GM19452 (cell line): ENCODE data around the gene NCOA1.

Experiments used
- ATAC-seq: cut with Tn5 transposase; IDR thresholded peaks from one replicate; pipeline ENCODE4 v1.9.1; 2021; ENCODE audit not compliant: unreplicated experiment

NCOA1 gene

DNA sequence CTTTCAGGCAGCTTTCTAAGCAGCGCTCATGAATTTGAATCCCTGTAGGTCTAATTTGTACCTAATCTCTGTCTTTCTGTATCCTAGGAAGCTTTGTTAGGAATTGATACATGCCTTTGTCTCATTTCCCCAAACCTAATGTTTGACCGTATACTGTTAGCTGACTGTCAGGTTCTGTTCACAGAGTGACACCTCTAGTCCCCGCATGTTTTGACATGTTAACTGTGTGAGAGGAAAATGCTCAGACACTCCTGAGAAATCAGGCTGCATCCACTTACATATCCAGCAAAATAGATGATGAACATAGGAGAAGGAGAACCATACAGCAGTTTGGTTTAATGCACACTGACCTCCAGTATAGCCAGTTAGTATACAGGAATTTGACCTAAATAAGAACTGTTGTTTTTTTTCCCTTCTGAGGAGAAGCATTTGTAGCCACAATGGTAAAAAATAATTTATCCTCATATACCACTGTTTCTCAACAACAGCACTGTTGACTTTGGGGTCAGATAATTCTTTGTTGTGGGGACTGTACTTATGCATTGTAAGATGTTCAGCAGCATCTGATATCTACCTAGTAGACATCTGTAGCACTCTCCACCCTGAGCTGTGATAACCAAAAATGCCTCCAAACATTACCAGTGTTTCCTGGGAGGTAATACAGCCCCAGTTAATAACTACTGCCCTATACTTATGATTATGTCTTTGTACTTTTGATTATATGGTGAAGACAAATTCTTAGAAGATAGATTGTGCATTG is 130.9 kb downstream of the NCOA1 start:
- no peak for ATAC-seq

DNA sequence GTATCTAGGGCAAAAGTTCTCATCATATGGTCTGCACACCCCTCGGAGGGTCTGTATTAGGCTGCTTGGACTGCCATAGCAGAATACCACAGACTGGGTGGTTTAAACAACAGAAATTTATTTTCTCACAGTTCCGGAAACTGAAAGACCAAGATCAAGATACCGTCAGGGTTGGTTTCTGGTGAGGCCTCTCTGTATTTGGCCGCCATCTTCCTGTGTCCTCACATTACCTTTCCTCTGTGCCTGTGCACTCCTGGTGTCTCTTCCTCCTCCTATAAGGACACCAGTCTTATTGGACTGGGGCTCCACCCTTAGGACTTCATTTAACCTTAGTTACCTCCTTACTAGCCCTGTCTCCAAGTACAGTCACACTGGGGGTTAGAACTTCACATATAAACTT is 132.5 kb downstream of the NCOA1 start:
- ATAC-seq = no peak

DNA sequence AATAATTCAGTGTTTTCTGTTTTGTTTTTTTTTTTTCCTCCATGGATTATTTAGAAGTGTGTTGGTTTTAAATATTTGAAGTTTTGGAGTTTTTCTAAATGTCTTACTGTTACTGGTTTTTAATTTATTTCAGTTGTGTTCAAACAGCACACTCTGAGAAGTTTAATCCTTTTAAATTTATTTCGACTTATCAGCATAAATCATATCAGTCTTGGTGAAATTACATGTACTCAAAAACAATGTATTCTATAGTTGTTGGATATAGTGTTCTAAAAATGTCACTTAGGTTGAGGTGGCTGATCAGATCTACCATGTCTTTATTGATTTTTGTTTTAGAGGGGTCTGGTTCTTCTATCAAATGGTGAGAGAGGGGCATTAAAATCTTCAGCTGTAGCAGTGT is 134.7 kb downstream of the NCOA1 start:
- ATAC-seq = no peak

DNA sequence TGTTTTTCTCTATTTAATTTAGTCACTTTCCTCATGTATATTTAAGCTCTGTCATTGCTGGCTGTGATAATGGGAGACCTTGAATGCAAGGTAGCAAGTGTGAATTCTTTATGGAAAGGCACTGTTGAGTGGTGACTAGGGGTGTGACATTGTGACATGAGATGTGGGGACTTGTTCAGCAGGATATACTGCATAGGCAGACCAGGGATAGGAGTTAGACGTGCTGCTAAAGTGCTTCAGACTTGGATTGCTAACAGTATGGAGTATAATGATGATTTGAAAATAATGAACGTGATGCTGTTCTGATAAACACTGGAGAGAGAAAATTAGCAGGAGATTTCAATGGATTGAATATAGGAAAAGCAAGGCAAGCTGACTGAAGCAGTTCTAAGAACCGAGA is 135.1 kb downstream of the NCOA1 start:
- no peak for ATAC-seq

DNA sequence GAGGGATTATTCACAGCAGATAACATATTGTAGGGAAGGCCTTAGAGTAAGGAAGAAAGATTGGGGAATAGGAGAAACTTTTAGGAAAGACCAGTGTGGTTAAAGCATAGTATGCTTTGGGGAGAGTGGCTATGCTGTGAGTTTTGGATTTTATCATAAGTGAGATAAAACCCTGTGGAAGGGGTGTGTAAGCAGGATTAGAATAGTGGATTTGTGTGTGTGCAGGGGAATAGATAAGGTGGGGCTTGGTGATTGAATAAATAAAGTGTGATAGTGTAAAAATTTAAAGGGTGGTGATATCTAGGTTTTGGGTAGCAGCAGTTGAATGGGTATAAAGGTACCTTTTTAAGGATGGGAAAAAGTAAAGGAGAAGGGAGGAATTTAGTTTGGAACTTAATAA is 137.7 kb downstream of the NCOA1 start:
- no peak for ATAC-seq

DNA sequence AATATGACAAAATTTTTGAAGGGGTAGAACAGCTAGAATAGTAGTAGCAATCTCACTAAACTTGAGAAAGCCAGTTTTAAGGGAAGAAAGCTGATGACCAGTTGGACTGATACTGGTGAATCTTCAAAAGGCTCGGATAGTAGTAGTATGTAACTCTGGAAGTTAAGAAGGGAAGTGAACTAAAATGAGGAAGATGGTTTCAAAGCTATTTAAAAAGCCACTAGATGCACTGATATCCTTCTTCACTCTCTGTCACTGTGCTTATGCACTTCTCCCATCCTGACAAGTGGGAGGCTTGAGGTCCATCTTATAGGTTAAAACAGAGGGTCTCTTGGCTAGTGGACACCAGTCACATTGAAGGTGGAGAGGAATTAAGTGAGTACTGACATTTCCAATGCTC is 141.1 kb downstream of the NCOA1 start:
- no peak for ATAC-seq

DNA sequence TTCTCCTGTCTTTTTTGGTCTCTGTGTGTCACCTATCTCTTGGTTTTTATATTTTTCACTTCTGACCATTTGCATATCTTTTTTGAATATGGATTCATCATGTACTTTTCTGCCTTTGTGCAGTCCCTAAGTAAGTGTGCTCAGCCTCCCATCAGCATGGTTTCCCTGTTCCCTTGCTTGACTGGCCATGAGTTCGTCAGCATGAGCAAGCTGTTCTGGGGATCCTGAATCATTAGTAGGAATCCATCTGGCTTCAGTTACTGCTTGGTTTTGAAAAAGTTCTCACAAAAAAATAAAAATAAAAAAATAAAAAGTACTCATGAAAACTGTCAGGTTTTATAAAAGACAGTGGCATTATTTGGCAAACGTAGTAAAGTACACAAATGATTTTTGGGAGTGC is 144.1 kb downstream of the NCOA1 start:
- ATAC-seq = no peak

DNA sequence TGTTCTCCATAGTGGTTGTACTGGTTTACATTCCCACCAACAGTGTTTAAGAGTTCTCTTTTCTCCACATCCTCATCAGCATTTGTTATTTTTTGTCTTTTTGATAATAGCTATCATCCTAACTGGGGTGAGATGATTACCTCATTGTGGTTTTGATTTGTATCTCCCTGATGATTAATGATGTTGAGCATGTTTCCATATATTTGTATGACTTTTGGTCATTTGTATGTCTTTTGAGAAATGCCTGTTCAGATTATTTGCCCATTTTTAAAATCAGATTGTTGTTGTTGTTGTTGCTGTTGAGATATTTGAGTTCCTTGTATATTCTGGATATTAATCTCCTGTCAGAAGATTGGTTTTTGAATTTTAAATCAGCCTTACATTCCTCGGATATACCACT is 147.5 kb downstream of the NCOA1 start:
- no peak for ATAC-seq

DNA sequence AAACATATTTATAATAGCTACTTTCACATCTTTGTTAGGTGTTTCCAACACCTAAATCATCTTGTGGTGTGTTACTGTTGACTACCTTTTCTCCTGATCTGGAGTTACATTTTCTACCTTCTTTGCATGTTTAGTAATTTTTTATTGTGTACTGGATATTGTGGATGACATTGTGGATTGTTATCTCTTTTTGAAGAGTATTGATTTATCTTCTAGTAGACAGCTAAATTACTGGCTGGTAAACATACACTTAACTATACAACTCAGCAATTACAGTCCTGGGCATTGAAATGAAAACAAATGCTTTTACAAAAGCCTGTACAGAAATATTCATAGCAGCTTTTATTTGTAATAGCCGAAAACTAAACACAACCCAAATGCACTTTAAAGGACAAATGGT is 151.3 kb downstream of the NCOA1 start:
- ATAC-seq = no peak

DNA sequence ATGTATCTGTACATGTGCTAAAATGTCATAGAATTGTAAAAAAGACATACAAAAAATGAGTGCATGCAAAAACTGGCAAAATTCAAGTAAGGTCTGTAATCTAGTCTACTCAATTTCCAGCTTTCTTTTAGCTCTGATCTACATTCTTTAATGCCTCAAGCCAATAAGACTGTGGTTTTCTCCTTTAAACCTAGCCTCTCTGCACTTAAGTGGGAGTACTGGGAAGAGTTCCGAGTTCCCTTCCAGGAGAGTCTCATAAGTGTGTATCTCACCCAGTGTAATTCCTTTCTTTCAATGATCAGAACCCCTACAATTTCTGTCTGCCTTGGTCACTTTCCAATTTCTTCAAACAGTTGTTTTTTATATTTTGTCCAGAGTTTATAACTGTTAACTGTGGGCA is 152.0 kb downstream of the NCOA1 start:
- no peak for ATAC-seq

DNA sequence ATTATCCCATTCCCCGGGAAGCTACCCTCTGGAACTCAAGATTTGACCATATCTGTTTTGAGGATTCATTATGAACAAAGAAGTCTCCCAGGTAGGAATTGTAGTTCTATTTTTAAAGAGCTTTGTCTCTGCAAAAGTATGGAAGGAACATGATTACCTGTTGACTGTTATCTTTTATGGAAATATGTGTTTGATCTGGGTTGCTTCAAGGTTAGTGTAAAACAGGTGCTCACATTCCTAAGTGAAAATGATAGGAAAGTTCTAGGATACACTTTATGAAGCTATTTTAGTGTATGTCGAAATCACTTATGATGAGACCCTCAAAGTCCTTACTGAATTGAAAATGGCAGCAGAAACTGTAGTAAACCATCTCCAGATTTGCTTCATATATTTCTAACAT is 153.0 kb downstream of the NCOA1 start:
- no peak for ATAC-seq

DNA sequence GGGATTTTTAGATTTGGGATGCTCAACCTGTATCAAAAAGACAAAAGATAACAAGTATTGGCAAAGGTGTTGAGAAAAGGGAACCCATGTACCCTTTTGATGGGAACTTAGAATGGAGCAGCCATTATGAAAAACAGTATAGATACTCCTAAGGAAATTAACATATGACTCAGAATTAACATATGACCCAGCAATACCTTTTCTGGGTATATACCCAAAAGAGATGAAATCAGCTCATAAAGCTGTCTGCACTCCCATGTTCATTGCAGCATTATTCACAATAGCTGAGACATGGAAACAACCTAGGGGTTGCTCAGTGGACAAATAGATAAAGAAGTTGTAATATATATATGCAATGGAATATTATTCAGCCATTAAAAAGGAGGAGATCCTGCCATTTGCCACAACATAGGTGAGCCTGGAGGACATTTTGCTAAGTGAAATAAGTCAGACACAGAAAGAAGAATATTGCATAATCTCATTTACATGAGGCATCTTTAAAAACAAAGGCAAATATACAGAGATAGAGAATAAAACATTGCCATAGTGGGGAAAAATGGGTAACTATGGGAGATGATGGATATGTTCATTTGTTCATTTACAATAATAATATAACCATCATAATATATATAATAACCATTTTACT is 160.1 kb downstream of the NCOA1 start:
- ATAC-seq = no peak

DNA sequence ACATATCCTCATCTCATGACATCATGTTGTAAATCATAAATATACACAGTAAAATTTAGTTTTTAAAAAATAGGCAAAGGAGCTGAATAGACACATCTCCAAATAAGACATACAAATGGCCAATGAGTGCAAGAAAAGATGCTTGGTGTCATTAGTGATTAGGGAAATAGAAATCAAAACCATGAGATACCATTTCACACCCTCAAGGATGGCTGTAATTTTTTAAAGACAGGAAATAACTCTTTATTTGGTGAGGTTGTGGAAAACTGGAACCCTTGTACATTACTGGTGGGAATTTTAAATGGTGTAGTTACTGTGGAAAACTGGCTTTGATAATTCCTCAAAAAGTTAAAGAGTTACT is 160.6 kb downstream of the NCOA1 start:
- ATAC-seq = no peak

DNA sequence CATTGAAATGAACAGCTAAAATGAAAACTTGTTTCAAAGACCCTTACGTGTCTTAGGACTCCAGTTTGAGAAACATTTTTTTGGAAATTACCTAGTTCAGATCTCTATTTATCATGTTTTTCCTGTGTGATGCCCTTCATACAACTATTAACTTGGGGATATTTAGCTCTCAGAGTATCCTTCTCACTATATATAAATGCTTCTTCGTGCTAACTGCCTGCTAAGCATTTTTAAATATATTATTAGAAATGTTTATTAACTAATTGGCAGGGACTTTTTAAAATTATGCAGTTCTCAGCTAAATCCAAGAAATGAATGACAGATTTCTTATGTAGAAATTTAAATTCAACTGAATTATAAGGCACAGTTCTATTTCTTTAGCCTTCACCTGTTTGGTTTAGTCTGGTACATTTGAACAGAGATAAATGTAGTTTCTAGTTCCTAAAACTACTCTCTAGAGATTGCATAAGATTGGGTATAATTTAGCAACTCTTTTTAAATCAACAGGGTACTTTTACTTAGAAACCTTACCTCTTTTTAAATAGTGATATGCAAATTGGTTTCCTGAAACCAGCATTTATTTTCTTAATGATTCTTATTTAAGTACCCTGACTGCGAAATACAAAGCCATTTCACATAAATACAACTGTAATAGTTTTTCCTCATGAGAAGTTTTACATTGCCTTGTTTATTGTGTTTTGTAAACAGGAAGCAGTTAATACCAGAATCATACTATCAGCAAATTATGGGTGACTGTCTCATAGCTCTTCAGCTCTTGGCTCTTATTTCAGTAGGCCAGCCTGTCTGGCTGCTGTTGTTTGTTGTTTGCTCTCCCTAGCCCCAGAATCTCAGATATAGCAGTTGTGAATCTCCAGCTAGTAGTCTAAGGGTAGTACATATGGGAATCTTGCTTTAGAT is 161.5 kb downstream of the NCOA1 start:
- ATAC-seq = no peak

DNA sequence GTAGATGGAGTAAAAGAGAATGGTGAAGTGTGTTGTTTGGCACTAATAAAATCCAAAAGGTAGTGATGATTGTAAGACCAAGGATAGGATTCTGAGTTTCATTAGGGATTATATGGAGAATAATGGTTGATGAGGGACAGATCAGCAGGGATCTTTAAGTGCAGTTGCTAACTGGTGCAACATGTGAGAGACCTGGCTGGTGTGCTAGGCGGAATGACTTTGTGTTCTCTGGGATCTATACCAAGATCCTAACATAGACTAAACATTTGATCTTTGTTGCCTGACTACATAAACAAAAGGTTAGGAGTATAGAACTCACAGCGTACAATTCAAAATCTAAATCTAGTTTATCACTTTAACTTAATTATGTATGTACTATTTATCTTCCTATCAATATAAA is 166.8 kb downstream of the NCOA1 start:
- no peak for ATAC-seq

DNA sequence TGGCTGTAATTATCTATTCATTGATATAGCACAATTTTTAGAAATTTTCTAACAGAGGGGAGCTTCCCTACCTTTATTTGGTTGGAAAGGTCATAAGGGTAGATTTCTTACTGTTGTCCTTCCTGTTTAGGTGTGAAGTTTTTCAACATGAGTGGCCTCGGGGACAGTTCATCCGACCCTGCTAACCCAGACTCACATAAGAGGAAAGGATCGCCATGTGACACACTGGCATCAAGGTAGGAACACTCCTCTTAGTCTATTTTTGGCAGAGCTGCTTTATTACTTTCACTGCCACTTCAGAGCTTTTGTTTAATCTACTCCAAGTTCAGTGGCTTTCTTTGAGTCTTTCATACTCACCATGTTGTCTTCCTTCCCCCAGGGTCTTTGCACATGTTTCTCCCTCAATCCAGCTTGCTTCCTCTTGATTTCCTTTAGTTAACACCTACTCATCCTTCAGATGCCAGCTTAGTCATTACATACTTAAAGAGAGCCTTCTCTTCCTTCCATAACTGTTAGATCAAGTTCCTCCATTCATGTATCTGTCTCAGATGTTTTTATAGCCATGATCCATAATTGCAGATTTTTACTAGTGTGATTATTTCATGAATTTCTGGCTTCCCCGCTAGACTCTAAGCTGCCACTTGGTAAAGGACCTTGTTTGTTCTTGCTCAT is 167.6 kb downstream of the NCOA1 start:
- no peak for ATAC-seq

DNA sequence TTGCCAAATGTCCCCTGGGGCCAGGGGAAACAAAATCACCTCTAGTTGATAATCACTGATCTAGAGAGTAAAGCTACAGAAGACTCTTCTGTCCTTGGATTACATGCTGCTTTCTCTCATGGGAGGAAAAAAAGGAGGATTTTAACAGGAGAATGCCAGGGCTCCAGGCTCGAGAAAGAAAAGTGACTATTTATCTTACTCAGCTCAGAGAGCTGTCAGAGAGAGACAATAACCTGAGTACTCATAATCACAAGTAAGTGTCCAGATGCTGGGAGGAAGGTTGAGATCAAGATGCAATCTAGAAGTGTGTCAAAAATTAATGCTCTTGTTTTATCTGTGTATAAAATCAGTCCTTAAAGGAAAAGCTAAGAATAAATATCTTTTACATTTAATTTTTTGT is 168.8 kb downstream of the NCOA1 start:
- no peak for ATAC-seq

DNA sequence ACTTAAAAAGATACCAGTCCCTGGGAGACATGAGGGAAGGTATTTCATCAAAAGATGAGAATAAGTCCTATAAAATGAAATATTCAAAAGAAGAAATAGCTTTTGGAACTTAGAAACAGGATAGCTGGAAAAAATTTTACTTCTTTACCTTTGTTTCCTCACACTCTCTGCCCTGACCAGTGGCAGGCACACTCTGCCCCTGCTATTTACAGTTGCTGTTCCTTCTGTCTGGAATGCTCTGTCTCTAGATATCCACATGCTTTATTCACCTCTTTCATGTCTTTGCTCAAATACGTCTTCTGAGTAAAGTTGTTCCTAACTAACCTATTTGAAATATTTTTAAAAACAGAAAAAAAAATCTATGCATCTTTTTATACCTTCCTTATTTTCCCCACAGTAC is 176.5 kb downstream of the NCOA1 start:
- ATAC-seq = no peak

DNA sequence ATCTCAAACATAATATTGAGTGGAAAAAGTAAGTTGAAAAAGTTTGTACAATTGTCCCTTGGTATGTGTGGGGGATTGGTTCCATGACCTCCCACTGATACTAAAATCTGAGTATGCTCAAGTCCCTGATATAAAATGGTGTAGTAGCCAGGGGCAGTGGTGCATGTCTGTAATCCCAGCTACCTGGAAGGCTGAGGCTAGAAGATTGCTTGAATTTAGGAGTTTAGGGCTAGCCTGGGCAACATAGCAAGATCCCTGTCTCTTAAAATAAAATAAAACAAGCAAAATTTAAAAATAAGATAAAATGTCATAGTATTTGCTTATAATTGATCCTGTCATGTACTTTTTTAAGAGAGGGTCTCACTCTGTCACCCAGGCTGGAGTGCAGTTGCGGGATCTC is 180.2 kb downstream of the NCOA1 start:
- no peak for ATAC-seq

DNA sequence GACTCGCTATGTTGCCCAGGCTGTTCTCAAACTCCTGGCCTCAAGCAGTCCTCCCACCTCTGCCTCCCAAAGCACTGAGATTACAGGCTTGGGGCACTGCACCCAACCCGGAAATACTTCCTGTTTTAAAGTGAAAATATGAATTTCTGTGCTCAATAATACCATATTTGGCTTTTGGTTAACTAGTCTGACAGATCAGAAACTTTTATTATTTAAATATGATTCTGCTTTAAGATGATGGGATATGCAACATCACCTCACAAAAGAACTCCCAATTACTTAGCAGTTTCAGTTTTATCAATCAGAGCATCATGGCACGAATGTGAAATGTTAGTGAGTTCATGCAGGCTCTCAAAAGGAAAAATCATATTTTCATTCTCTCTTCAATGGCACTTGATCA is 181.5 kb downstream of the NCOA1 start:
- ATAC-seq = no peak

DNA sequence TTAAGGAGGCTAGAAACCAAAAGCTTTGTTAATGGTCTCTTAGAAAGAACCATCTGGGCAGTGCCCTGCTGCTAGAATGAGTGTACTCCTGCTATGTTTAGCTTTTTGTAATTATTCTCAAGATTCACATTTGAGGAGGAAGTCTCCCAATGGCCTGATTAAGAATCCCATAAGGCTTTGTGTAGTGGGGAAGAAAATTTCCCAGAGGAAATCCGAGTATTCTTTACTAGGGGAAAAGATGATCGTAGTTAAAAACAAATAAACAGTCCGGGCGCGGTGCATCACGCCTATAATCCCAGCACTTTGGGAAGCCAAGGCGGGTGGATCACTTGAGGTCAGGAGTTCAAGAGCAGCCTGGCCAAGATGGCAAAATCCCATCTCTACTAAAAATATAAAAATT is 184.3 kb downstream of the NCOA1 start:
- no peak for ATAC-seq
